GM12891 (cell line): ENCODE measurements around the gene RERE.

ENCODE experiments used
- PAX5 ChIP-seq: IDR thresholded peaks from 2 replicates; pipeline ENCODE4 v1.6.1; 2011; ENCODE audit warnings: low read length, moderate library complexity, mild to moderate bottlenecking; ENCODE audit not compliant: insufficient read depth, severe bottlenecking
- POLR2A ChIP-seq: IDR thresholded peaks from 2 replicates; pipeline ENCODE4 v1.6.1; 2011; ENCODE audit warnings: low read depth, low read length, control low read depth
- POLR2AphosphoS5 ChIP-seq: IDR thresholded peaks from 2 replicates; pipeline ENCODE4 v1.6.1; 2011; ENCODE audit warnings: low read depth, low read length, control low read depth

- no peak for TF ChIP-seq POLR2AphosphoS5
- TF ChIP-seq POLR2A: no peak
- no peak for TF ChIP-seq PAX5
These were observed 335.6 kb downstream of the RERE start for GRCh38 chr1:8481650-8482380.
